GM12865 (cell line): Measurements from ENCODE around the gene LOXL4.

Experiments used
- DNase-seq: peaks from one replicate; pipeline ENCODE4 v3.0.0; 2010; ENCODE audit warnings: low read depth
- H3K4me3 ChIP-seq: 2 replicates; pipeline ENCODE4 v1.5.1; 2011; ENCODE audit warnings: mild to moderate bottlenecking, low read depth, low read length, control low read depth
- CTCF ChIP-seq: IDR thresholded peaks from 2 replicates; pipeline ENCODE4 v1.5.1; 2011; ENCODE audit warnings: low read length, control low read depth, low read depth, inconsistent platforms; ENCODE audit not compliant: insufficient read depth; ENCODE audit errors: missing control alignments

Gene LOXL4

GRCh38 chr10:98267894-98268693, at the start of gene LOXL4:
Gene LOXL4 (minus strand): TSS chr10:98268194. CDS start chr10:98263019, 5,175 bp downstream.
- DNase-seq = no peak
- no peak for TF ChIP-seq CTCF
- no peak within 1 kb of the TSS for H3K4me3 ChIP-seq

- TF ChIP-seq CTCF = no peak
- DNase-seq = no peak
- no peak overlapping the region for H3K4me3 ChIP-seq
Observed at GRCh38 chr10:98316661-98317060, 48.7 kb upstream of the LOXL4 start.

- no peak for TF ChIP-seq CTCF
- no peak overlapping the region for H3K4me3 ChIP-seq
- DNase-seq = no peak
Observed at GRCh38 chr10:98316170-98316569, 48.2 kb upstream of the LOXL4 start.

DNA sequence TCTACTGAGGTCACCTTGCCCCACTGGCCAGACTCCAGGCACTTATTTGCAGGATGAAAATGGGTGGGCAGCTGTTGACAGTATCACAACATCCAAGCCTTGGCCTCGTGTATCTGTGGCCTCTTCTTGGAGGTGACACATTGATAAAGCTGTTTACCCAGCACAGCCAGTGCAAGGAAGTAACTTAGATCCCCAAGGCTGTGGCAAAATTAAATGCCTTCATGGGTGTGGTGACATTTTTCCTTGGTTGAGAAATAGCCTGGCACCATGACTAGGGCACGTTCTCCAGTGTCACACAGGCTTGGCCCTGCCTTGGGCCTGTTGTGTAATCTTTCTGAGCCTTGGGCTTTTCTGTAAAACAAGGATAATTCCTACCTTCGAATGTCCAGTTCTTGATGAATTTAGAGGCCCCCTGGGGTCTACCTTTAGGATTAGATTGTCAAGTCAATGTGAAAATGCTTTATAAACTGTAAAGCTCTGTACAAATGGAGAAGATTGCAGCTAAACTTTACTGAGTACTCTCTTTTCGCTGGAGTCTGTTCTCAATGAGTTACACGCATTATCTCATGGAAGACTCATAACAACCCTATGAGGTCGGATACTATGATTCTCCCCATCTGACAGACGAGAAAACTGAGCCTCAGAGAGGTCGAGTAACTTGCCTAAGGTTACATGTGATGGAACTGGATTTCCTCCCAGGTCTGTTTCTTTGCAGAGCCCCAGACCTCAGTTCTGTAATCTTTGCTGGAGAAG, 46.7 kb upstream of the LOXL4 start:
- no peak for DNase-seq
- TF ChIP-seq CTCF = no peak
- H3K4me3 ChIP-seq = no peak overlapping the region

GRCh38 chr10:98313598-98313997, 45.6 kb upstream of the LOXL4 start:
- no peak for TF ChIP-seq CTCF
- no peak for DNase-seq
- no peak overlapping the region for H3K4me3 ChIP-seq

DNA sequence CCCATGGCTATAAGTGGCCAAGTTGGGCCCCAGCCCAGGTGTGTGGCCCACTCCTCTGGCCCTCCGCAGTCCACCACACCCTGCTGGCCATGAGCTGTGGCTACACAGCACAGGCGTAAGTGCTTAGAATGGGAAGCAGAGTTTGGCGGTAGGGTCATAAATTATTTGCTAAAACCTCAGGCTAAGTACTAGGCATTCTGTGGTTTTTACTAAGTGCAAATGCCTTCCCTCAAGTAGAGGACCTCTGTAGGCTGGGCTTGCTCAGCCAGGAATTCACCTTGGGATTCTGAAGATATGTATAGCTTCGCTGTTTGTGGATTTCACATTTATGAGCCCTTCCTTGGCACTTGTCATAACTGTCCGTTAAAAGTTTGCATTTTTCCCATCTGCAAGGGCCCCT, 44.8 kb upstream of the LOXL4 start:
- no peak overlapping the region for H3K4me3 ChIP-seq
- no peak for DNase-seq
- no peak for TF ChIP-seq CTCF

DNA sequence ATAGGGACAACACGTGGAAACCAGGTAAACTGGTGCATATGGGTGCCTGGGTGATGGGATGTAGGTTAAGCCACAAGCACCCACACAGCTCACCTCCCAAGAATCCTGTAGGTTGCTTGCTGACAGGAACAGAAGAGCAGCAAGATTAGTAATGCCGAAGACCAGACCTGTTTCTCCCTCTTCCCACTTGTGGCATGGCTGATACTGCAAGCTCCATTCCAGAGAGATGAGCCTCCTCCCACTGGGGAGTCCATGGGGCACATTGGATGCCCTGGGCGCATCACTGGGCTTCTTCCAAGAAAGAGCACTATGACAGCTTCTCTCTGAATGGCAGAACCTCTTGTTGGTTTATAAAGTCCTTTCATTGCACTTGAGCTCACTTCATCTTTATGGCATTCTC, 44.4 kb upstream of the LOXL4 start:
- no peak overlapping the region for H3K4me3 ChIP-seq
- DNase-seq = no peak
- TF ChIP-seq CTCF = no peak
